Motor neuron (in vitro differentiated cells): ENCODE measurements around the gene RDM1. TPM values are rescaled to one million over a fixed set of nuclear protein-coding genes. Genes with fewer than 3 reads are reported as not detected.
A peak's percentile ranks its signal among the peaks of the same experiment; 100 is the strongest.
"Not testable (repeated sequence)": the region's sequence is repeated elsewhere in the genome, so short reads cannot be mapped to it uniquely, and the experiment has no call there.

Experiments
- ATAC-seq, 8 experiments: fragments of 200-7000 bp; cut with Tn5 transposase; replicated peaks in 6 of 8; 2 replicates each; pipeline ENCODE4 v1.8.0; 2021; ENCODE audit warnings: mild to moderate bottlenecking in 8 of 8, moderate library complexity in 8 of 8
- H3K27ac ChIP-seq, 2 donors: fragments of 250-450 bp; sonication (Bioruptor Pico); 2 replicates each; pipeline ENCODE4 v1.9.0; 2021; ENCODE audit warnings: antibody characterized with exemption in 2 of 2, mild to moderate bottlenecking in 2 of 2, moderate library complexity in 1 of 2
- H3K4me1 ChIP-seq, 2 donors: fragments of 250-450 bp; sonication (Bioruptor Pico); replicated peaks in 1 of 2; 2 replicates each; pipeline ENCODE4 v1.6.1; 2021; ENCODE audit warnings: antibody characterized with exemption in 2 of 2, mild to moderate bottlenecking in 2 of 2, moderate library complexity in 1 of 2
- H3K4me3 ChIP-seq, 5 donors: fragments of 250-450 bp; sonication (Bioruptor Pico); 2 replicates each; pipeline ENCODE4 v1.9.0; 2021; ENCODE audit warnings: antibody characterized with exemption in 5 of 5, mild to moderate bottlenecking in 5 of 5, moderate library complexity in 4 of 5
- WGBS, 10 experiments: fragments of 450-650 bp; shearing (Covaris generic); methylation state at CpG; one replicate each; pipeline ENCODE4 v1.0.0; 2022; 5-methylcytosine and 5-hydroxymethylcytosine counted together
- in situ Hi-C, 9 experiments: fragments of 400-800 bp; cut with MboI; loops; one replicate each; pipeline ENCODE4 v1.15.0; 2021; ENCODE audit warnings: low sequenced_read_pairs in 9 of 9, low pct_unique_long_range_greater_than_20kb in 2 of 9; ENCODE audit not compliant: unreplicated experiment in 9 of 9
- total RNA-seq, 8 experiments: library from RNA; unstranded; fragments of 300-600 nt; gene quantifications; 2 replicates each; pipeline versions ENCODE4 v1.2.3 to v1.2.4, GENCODE V29; 2022

Gene RDM1
- total RNA-seq, 8 experiments from 2014 or later, result 0.21 to 3.7 (median 0.76) TPM; not detected in 1

GRCh38 chr17:35906926-35907637, 23.5 kb downstream of the RDM1 start:
- Histone ChIP-seq H3K4me3 (no peak overlapping the region), H3K4me1 (no peaks in the 10 kb centered on the region), H3K27ac (no peak overlapping the region)
- in situ Hi-C loops, result loop anchor here in 1 of 9 experiments (25.0 kb wide), 1 partner anchor 95 kb away; the partner anchor contains the start of gene TAF15
- 0 to 63% (median 33%) methylated on average over 1 to 3 of the region's 3 CpGs; no CpG with 5 or more reads in 5 of the 10 experiments for WGBS, 10 experiments
- no peak for ATAC-seq

GRCh38 chr17:35906191-35906925, 24.2 kb downstream of the RDM1 start:
- 0 to 100% (median 58%) methylated on average over 1 to 4 of the region's 5 CpGs; no CpG with 5 or more reads in 2 of the 10 experiments for WGBS, 10 experiments
- Histone ChIP-seq H3K4me1 (no peaks in the 10 kb centered on the region), H3K27ac (no peak overlapping the region), H3K4me3 (no peak overlapping the region)
- in situ Hi-C loops, result loop anchor here in 1 of 9 experiments (25.0 kb wide), 1 partner anchor 94 kb away; the partner anchor contains the start of gene TAF15
- peak in 2 of 8 experiments; percentile 35 to 61 for ATAC-seq

- no peaks in the 10 kb centered on the region for H3K4me1 ChIP-seq
- 29 to 100% (median 80%) methylated on average over 2 to 5 of the region's 5 CpGs; no CpG with 5 or more reads in 1 of the 10 experiments for WGBS, 10 experiments
- in situ Hi-C loops, result loop anchor here in 1 of 9 experiments (25.0 kb wide), 1 partner anchor 91 kb away; the partner anchor contains the start of gene TAF15
- H3K4me3 ChIP-seq, result no peak overlapping the region
- no peak overlapping the region for H3K27ac ChIP-seq
- no peak for ATAC-seq
These were observed 27.1 kb downstream of the RDM1 start for GRCh38 chr17:35903451-35903850.

GRCh38 chr17:35901631-35902175, 28.9 kb downstream of the RDM1 start:
- Histone ChIP-seq H3K27ac (no peak overlapping the region), H3K4me1 (no peaks in the 10 kb centered on the region), H3K4me3 (no peak overlapping the region)
- in situ Hi-C loops, result loop anchor here in 1 of 9 experiments (25.0 kb wide), 1 partner anchor 89 kb away; the partner anchor contains the start of gene TAF15
- no peak for ATAC-seq
- WGBS, 10 experiments, result 0 to 100% (median 93%) methylated on average over 1 to 8 of the region's 9 CpGs; no CpG with 5 or more reads in 1 of the 10 experiments

DNA sequence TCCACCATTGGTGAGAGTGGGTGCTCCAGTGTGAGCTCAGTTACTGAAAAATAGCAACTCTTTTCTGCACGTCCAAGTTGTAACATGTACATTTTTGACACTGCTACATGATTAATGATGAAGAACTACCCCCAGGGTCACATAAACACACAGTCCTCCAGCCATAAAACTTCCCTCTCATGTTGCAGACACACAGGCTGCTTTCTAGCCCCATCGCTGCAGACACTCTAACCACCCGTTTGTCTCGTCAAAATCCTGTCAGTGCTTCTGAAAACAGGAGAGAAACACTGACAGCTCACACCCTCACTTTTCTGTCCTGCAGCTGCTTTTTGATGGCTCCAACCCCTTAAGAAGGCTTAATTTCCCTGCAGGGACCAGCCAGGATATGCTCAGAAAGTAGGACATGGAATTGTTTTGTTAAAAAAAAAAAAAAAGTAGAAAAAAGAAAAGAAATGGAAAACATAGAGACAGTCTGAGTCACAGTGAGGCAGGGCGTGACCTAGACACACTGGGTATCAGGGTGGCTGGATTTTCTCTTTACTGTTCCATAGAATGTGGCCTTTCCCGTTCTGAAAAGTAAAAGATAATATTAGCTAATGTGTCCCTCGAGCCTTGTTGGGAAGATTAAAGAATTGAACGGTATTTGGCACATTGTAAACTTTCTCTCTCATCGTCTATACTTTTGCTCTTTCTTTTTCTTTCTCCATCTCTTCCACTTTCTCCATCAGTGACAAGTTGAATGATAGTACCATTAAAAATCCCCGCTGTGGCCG, 29.7 kb downstream of the RDM1 start:
- no peak overlapping the region for H3K27ac ChIP-seq
- ATAC-seq, result peak in 6 of 8 experiments; percentile 51 to 93 (median 82)
- no peak overlapping the region for H3K4me3 ChIP-seq
- H3K4me1 ChIP-seq, result no peaks in the 10 kb centered on the region
- WGBS, 10 experiments, result 2 to 82% (median 61%) methylated on average over 1 to 11 of the region's 11 CpGs
- in situ Hi-C loops, result loop anchor here in 1 of 9 experiments (25.0 kb wide), 1 partner anchor 89 kb away; the partner anchor contains the start of gene TAF15

- in situ Hi-C loops, result loop anchor here in 1 of 9 experiments (25.0 kb wide), 1 partner anchor 88 kb away; the partner anchor contains the start of gene TAF15
- Histone ChIP-seq H3K4me1 (no peaks in the 10 kb centered on the region), H3K27ac (no peak overlapping the region), H3K4me3 (no peak overlapping the region)
- 20 to 100% (median 87%) methylated on average over 1 to 4 of the region's 5 CpGs; no CpG with 5 or more reads in 5 of the 10 experiments for WGBS, 10 experiments
- peak in 4 of 8 experiments; percentile 30 to 40 (median 36) for ATAC-seq
These were observed 30.3 kb downstream of the RDM1 start for GRCh38 chr17:35900280-35900679.

GRCh38 chr17:35898283-35899070, 32.1 kb downstream of the RDM1 start:
- no peak overlapping the region for H3K4me3 ChIP-seq
- H3K27ac ChIP-seq, result no peak overlapping the region
- ATAC-seq, result peak in 1 of 8 experiments; percentile 14
- WGBS, 10 experiments, result 20 to 88% (median 63%) methylated on average over 1 to 4 of the region's 6 CpGs; no CpG with 5 or more reads in 1 of the 10 experiments
- H3K4me1 ChIP-seq, result no peaks in the 10 kb centered on the region
- in situ Hi-C loops, result no loop called here

- H3K4me3 ChIP-seq, H3K27ac ChIP-seq, ATAC-seq, H3K4me1 ChIP-seq, in situ Hi-C loops: not testable (repeated sequence)
- 71 to 100% (median 94%) methylated on average over 1 to 5 of the region's 7 CpGs; no CpG with 5 or more reads in 2 of the 10 experiments for WGBS, 10 experiments
These were observed 32.8 kb downstream of the RDM1 start for GRCh38 chr17:35897772-35898171.

DNA sequence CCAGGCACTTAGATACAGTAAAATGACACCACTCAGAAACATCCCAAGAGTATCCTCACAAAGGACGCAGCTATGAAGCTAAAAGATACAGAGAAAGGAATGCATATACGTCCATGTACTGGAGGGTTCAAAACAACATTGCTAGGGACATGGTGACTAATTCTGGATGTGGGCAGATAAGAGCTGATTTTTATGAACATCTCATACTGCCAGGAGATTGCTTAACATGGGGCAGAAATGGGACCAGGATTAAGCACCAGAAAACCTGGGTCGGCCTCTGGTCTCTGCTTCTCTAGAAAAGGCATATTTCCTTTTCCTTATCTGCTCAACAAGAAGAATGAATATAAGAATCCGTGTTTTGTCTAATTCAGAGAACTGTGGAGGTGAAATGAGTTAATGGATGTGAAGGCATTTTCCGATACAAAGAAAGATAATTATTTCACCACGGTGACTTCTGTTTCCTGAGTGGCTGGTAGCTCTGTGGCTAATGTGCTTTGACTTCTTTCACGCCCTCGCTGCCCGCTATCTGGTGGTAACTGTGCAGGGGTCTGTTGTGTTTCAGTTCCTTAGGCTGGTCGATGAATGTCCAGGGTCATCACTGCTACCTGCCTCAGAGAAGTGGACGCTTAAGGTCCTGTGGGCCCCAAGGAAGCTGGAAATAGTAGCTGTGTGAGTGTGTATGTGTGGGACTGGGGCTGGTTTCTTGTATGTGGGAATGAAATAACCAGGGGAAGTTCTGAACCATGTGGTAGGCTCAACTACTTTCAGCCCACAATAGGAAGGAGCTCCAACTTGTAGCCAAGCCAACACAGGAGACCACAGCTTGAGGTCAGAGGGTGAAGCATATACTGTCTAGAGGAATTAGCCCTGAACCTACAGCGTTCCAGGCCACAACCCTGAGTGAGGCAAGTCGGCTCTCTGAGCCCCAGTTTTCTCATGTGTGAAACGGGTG, 34.7 kb downstream of the RDM1 start:
- ATAC-seq, result no peak
- H3K4me3 ChIP-seq, result no peak overlapping the region
- no peak overlapping the region for H3K27ac ChIP-seq
- no peaks in the 10 kb centered on the region for H3K4me1 ChIP-seq
- in situ Hi-C loops, result no loop called here
- 55 to 95% (median 86%) methylated on average over 1 to 7 of the region's 14 CpGs for WGBS, 10 experiments

- Histone ChIP-seq H3K4me1 (no peaks in the 10 kb centered on the region), H3K27ac (no peak overlapping the region), H3K4me3 (no peak overlapping the region)
- in situ Hi-C loops, result no loop called here
- 37 to 100% (median 94%) methylated on average over 2 to 6 of the region's 7 CpGs; no CpG with 5 or more reads in 3 of the 10 experiments for WGBS, 10 experiments
- no peak for ATAC-seq
These were observed 36.4 kb downstream of the RDM1 start for GRCh38 chr17:35894206-35894605.

- 40 to 80% (median 67%) methylated on average over 1 to 3 of the region's 4 CpGs; no CpG with 5 or more reads in 4 of the 10 experiments for WGBS, 10 experiments
- ATAC-seq, result no peak
- Histone ChIP-seq H3K4me3 (no peak overlapping the region), H3K4me1 (no peaks in the 10 kb centered on the region), H3K27ac (no peak overlapping the region)
- in situ Hi-C loops, result no loop called here
These were observed 36.8 kb downstream of the RDM1 start for GRCh38 chr17:35893751-35894150.
